NCI-H446 treated with DMSO at 0.1 percent for 48 hours (cell line): ENCODE results near the gene TMEM60.
"Not testable (repeated sequence)": the region's sequence is repeated elsewhere in the genome, so short reads cannot be mapped to it uniquely, and the experiment has no call there.

Experiments
- DNase-seq: peaks from one replicate; lab custom pipeline; 2025; lab: John Stamatoyannopoulos, UW

Gene TMEM60

GRCh38 chr7:77798394-77799077 is at the start of gene TMEM60, which contains the start of gene PHTF2:
Gene TMEM60, minus strand, starts transcription at chr7:77798434. Its CDS starts 4,061 bp downstream, at chr7:77794373.
Gene PHTF2, plus strand, starts transcription at chr7:77798773.
- DNase-seq, result peak; percentile 97

GRCh38 chr7:77846317-77847092 is 48.3 kb upstream of the TMEM60 start:
- no peak for DNase-seq

- no peak for DNase-seq
These were observed 45.0 kb upstream of the TMEM60 start for GRCh38 chr7:77843194-77843593.

- DNase-seq, result no peak
These were observed 41.7 kb upstream of the TMEM60 start for GRCh38 chr7:77839919-77840318.

GRCh38 chr7:77838929-77839491 is 40.8 kb upstream of the TMEM60 start:
- DNase-seq, result no peak

- DNase-seq, result no peak
These were observed 39.7 kb upstream of the TMEM60 start for GRCh38 chr7:77837966-77838365.

- no peak for DNase-seq
These were observed 39.0 kb upstream of the TMEM60 start for GRCh38 chr7:77837275-77837674.

- not testable (repeated sequence) for DNase-seq
These were observed 38.2 kb upstream of the TMEM60 start for GRCh38 chr7:77836425-77836824.

- no peak for DNase-seq
These were observed 34.9 kb upstream of the TMEM60 start for GRCh38 chr7:77833136-77833535.

GRCh38 chr7:77831953-77832352 is 33.7 kb upstream of the TMEM60 start:
- DNase-seq, result no peak

- no peak for DNase-seq
These were observed 33.2 kb upstream of the TMEM60 start for GRCh38 chr7:77831481-77831880.

- no peak for DNase-seq
These were observed 32.6 kb upstream of the TMEM60 start for GRCh38 chr7:77830649-77831355.

- no peak for DNase-seq
These were observed 29.8 kb upstream of the TMEM60 start for GRCh38 chr7:77827999-77828398.

- DNase-seq, result no peak
These were observed 28.1 kb upstream of the TMEM60 start for GRCh38 chr7:77826300-77826699.

- no peak for DNase-seq
These were observed 26.9 kb upstream of the TMEM60 start for GRCh38 chr7:77825131-77825530.

GRCh38 chr7:77824636-77825035 is 26.4 kb upstream of the TMEM60 start:
- no peak for DNase-seq

- DNase-seq, result no peak
These were observed 25.6 kb upstream of the TMEM60 start for GRCh38 chr7:77823787-77824186.

GRCh38 chr7:77822269-77822668 is 24.0 kb upstream of the TMEM60 start:
- no peak for DNase-seq

GRCh38 chr7:77820967-77821366 is 22.7 kb upstream of the TMEM60 start:
- no peak for DNase-seq

GRCh38 chr7:77819021-77819420 is 20.8 kb upstream of the TMEM60 start:
- DNase-seq, result no peak

GRCh38 chr7:77813180-77813579 is 14.9 kb upstream of the TMEM60 start:
- DNase-seq, result no peak

GRCh38 chr7:77812290-77812685 is 14.1 kb upstream of the TMEM60 start:
- DNase-seq, result no peak
